ENCODE results near the gene ARID5B.

The ARID5B gene

GRCh38 chr10:62082729-62083411 is 181.4 kb downstream of the ARID5B start:
- DNase-seq = no peak

GRCh38 chr10:62083412-62084267 is 182.1 kb downstream of the ARID5B start:
- peak; percentile 60 for DNase-seq

GRCh38 chr10:62084451-62084850 is 183.0 kb downstream of the ARID5B start:
- DNase-seq = no peak

GRCh38 chr10:62085404-62085803 is 183.9 kb downstream of the ARID5B start:
- DNase-seq = no peak

DNA sequence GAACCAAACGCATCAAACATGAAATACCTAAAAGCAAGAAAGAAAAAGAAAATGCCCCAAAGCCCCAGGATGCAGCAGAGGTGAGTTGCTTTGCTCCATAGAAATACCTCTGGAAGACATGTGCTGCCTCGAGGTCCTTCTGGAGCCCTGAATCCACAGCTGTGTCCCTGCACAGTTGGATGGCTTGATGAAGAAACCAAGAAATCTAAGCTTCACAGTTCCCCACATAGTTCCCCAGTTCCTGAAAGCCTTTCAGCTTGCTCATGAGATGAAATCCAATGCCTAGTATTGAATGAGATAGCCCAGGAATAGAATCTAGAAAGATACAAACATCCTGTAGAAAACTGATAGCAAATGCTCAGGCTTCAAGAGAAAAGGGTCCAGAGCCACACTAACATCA is 184.3 kb downstream of the ARID5B start:
- DNase-seq = no peak

DNA sequence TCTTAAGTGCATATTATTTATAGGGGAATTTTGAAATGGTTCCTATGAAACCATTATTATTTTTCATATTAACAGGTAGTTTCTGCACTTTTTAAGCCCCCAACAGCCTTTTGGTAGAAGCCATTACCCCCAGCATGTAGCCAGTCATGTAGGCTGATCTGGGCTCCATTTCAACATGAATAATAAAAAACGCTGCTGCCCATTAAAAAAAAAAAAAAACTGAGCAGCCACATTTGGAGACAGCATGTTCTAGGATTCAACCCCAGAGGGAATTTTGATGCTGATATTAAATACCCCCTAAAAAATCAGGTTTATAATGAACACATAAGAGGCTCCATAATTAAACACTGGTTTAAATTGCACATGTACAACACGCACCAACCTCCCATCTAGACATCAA is 185.8 kb downstream of the ARID5B start:
- DNase-seq = no peak

DNA sequence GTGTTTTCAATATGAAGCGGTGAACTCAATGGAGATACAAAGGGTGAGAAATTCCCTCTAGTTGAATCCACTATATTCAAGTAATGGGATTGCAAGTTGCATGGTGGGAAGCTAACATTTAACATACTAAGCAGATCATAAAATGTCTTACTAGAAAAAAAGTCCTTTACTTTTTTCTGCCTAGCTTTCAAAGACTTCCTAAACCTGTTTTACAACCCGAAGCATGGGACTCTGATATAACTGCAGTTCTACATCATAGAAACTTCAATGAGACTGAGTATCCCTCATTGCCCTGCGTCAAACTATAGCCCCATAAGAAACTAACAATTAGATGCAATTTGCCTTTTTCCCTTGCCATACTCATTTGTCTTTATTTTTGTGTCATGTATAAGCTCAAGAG is 187.3 kb downstream of the ARID5B start:
- no peak for DNase-seq

DNA sequence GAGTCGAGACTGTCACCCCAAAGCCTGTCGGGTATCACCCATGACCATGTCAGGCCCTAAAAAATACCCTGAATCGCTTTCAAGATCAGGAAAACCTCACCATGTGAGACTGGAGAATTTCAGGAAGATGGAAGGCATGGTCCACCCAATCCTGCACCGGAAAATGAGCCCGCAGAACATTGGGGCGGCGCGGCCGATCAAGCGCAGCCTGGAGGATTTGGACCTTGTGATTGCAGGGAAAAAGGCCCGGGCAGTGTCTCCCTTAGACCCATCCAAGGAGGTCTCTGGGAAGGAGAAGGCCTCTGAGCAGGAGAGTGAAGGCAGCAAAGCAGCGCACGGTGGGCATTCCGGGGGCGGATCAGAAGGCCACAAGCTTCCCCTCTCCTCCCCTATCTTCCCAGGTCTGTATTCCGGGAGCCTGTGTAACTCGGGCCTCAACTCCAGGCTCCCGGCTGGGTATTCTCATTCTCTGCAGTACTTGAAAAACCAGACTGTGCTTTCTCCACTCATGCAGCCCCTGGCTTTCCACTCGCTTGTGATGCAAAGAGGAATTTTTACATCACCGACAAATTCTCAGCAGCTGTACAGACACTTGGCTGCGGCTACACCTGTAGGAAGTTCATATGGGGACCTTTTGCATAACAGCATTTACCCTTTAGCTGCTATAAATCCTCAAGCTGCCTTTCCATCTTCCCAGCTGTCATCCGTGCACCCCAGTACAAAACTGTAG is 191.0 kb downstream of the ARID5B start:
- no peak for DNase-seq

DNA sequence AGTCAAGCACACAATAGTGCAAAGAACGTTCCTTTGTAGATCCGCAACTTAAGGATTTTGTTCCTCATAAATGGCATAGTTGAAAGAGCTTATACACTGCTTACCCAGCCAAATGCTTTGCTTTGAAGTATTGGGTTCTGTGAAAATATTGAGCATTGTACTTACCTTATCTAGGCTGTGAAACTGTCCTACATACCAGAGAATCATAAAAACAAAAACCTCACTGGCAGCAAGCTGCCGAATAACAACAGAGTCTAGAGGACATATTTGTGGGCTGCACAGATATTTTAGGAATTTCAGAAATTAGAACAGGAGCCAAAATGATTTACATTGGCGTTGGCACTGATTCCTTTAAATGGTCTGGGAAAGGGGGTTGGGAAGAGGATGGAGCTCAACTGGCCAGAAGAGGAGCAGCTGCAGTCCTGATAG is 192.4 kb downstream of the ARID5B start:
- no peak for DNase-seq

DNA sequence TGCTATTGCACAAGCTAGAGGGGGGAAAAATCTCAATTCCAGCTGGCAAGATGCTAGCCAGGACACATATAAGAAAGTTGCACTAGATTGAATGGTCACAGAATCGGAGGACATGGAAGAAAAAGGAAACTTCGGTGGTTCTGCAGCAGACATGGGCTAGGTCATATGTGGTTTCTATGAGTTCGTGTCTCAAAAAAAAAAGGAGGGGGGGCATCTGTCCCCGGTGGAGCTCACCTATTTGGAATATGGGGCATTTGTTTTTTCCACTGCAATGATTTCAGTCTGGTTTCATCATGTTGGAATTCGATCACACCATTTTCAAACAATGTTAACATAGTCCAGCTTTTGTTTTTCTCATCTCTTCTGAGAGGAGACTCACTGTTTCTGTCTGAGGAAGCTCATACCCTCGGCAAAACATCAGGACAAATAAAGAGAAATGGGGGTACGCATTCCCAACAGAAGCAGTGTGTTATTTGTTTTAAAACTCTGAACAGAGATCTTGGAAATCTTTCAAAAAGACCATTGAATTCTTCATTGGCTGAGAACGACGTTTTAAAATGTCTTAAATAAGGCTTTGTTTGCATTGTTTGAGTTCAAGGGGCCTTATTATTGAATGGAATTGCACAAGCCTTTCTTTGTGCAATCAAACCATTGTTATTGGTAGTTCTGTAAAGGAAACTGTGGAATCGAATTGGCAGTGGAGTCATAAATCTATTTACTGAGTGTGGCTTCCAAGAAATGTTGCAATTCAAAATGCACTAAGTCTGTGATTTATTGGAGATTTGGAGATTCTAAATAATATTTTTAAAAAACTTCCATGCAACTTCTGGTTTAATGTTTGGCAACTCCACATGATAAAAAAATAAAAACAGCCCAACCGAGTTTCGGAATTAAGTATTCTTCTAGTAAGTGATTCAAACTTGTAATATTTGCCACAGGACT is 194.0 kb downstream of the ARID5B start:
- no peak for DNase-seq

DNA sequence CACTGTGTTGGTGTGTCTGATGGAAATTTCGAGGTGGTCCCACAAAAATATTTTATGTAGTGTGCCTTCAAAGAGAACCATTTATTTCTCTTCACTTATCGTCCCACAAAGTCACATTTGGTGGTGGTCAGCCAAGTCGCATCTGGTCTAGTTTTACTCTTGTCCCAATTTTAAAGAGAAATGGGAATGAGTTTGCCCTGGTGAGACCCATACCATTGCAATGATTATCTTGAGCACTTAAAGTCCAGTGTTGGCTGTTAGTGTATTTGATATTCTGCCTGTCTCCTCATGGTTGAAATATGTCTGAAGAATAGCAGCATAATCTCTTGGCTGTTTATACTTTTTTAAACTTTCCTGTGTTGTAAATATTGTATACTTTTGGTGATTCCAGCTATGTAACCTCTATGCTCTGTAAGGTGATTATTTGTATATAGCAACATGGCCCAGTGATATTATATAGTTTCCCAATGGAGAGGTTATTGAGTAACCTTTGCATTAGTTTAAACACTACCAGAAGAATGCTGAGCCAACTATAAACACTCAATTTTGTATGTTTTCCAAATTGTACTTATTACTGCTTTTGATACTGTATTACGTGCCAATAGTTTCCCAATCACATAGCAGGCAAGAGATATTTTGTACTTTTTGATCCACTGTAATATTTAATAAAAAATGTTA is 194.9 kb downstream of the ARID5B start:
- no peak for DNase-seq

GRCh38 chr10:62098278-62099121 is 197.0 kb downstream of the ARID5B start:
- no peak for DNase-seq

- DNase-seq = no peak
Observed at GRCh38 chr10:62099299-62099698, 197.8 kb downstream of the ARID5B start.

DNA sequence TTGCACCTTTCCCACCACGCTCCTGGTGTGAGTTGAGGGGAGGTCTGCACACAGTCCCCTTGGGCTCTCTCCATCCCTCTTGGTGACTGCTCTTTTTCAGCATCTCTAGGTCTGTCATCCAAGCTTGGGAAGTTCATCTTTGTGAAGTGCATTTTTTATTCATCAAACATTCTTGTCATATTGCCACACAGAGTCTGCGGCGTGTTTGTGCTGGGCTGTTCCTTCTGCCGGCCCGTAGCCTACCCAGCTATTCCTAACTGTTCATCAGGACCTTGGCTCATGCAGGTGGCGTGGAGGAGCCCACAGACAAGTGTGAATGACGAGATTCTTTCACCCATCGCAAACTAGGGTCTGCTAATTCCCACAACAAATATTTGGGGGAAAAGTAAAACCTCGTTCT is 202.4 kb downstream of the ARID5B start:
- no peak for DNase-seq

GRCh38 chr10:62106929-62107519 is 205.5 kb downstream of the ARID5B start:
- DNase-seq = no peak

DNA sequence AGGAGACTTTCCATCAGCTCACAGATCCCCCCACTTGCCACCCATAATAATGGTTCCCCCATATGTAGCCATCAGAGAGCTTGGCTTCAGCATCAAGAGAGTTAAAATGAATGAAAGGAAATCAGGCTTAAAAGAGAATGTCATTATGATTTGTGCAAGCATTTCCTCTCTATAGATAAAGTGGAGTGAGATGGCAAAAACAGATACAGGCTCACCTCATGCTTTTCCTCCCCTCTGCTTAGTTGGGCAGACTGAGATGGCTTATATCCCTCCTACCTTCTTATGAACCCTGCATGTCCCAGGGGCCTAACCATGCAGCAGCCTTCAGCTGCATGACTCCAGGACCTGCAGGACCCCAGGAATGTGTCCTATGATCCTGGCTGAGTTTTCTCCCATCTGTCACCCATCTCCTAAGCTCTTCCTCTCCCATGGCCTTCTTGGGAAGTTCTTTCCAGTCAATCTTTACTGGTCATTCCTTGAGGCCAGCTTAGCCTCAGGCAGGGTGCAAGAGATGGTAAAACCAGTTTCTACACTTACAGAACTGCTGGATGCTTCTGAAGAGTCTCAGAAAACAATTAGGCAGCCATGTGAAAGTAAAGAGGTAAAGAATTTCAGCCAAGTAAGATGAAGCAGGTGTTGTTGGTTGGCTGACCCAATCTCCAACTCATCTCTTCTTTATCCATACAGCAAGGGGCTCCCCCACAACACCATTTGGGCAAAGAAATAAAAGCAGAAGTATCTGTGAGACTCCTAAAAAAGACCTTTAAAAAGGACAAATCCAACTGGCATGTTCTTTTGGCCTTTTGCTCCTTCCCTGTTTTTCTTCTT is 207.5 kb downstream of the ARID5B start:
- no peak for DNase-seq

GRCh38 chr10:62109587-62110293 is 208.2 kb downstream of the ARID5B start:
- no peak for DNase-seq

DNA sequence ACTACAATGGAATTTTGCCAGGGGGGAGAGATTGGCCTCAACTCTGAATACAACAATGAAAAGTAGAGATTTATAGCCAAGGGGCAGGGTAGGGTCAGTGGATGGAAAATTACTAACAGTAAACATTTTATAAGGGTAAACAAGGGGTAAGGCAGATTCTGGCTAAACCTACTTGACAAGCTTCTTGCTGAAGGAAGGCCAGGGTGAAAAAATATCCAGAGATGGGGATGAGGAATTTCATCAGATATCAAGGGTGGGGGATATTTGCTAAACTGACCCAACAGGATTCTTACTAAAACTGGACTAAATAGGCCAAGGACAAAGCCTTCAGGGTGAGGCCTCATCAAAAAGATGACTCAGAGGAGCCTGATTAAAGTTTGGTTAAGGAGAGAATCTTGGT is 210.8 kb downstream of the ARID5B start:
- no peak for DNase-seq

- no peak for DNase-seq
Observed at GRCh38 chr10:62112963-62113362, 211.5 kb downstream of the ARID5B start.

Measured in DMS 273 treated with DMSO at 0.1 percent for 48 hours (cell line).